ENCODE data around the gene MBP.

The MBP gene

DNA sequence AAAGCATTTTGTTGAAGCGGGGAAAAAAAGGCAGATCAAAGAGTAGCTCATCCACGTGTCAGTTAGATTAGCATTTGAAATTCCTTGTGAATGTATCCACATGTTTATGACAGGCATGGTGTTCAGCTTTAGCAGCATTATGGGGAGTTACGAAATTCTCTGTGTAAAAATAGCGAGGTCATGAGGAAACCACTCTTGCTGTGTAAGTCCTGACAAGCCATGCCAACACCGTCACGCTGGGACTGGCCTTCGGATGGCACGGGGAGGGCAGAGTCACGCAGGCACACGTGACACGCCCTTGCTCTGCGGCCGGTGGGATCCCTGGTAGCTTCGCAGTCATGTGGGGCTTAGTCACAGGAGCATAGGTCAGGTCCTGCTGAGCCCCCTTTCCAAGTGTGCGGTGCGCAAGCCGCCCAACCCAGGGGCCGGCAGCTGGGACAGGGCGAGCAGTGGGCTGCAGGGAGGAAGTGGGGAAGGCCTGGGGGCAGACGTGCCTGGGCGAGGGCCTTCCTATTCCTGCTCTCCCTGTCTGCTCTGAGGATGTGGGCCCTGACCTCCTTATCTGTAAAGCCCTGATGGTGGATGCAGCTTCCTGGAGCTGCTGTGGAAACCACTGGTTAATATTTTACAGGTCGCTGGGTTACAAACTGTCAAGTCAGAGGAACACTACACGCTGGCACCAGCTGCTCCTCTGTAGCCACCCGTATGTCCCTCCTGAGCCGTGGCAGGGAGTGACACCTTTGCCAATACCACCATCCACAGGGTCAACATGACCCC lies 18.0 kb downstream of the MBP start:
- peak in 1 of 2 experiments; percentile 21 for DNase-seq (ENCODE audit: low read depth in 1 of 2, low spot score in 1 of 2)

DNA sequence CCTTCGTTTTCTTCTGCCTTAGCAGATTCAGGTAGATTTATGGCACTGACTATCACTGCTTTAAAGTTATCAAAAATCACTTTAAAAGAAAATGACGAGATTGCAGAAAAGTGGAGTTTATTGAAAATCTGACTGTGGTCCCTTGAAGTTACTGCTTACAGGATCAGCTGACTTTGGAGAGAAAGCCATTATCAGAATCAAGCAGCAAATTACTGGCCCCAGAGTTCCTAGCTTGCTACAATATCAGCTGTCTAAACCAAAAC lies 18.5 kb downstream of the MBP start:
- in situ Hi-C loops (cut with HindIII; ENCODE audit: low pct_unique_long_range_greater_than_20kb, low sequenced_read_pairs), result no loop called here
- no peak for TF ChIP-seq JUND (IDR thresholded peaks at IDR 0.05; ENCODE audit: low read depth)
- no peak for DNase-seq (ENCODE audit: low read depth in 1 of 2, low spot score in 1 of 2)

More for the DNA sequence above, 18.0 kb downstream of the MBP start:
- in situ Hi-C loops (cut with HindIII; ENCODE audit: low pct_unique_long_range_greater_than_20kb, low sequenced_read_pairs), result no loop called here
- TF ChIP-seq JUND (IDR thresholded peaks at IDR 0.05; ENCODE audit: low read depth), result no peak

DNA sequence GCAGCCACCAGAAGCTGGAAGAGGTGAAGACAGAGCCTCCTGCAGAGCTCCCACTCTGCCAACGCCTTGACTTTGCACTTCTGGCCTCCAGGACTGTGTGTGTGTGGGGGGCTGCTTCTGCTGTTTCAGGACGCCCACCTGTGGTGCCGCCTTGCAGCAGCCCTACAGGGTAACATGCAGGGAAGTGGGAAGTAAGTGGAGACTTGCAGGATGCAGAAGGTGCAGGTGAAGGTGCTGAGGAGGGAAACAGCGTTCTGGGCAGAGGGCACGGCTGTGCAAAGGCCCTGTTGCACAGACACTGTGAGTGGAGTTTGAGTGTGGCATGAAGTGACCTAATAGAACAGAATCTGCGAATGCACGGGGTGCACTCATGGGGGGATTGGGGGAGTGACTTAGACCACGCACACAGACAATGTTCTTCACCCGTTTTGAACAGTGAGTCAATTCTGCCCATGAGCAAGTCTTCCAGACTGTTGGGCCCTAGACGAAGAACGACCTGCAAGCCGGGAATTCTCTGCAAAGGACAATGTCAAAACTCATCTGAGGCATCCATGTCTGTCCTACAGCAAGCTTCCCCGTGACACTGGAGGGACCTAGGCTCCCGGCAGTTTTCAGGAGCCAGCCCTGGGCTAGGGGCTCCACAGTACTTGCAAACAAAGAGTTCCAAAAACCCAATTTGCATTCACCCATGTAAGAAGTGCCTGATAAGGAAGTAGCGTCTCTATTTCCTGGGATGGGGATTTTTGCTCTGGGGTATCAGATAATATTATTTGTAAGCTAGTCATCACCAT lies 19.0 kb downstream of the MBP start:
- no peak for TF ChIP-seq JUND (IDR thresholded peaks at IDR 0.05; ENCODE audit: low read depth)
- in situ Hi-C loops (cut with HindIII; ENCODE audit: low pct_unique_long_range_greater_than_20kb, low sequenced_read_pairs), result no loop called here

DNA sequence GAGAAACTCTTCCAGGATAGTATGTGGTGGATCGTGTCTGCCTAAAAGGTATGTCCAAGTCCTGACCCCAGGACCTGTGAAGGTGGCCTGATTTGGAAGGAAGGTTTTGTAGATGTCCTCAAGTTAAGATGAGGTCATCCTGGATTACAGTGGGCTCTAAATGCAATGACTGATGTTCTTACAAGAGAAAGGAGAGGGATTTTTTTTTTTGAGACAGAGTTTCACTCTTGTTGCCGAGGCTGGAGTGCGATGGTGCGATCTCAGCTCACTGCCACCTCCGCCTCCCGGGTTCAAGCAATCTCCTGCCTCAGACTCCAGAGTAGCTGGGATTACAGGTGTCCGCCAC lies 19.9 kb downstream of the MBP start:
- in situ Hi-C loops (cut with HindIII; ENCODE audit: low pct_unique_long_range_greater_than_20kb, low sequenced_read_pairs), result no loop called here
- no peak for DNase-seq (ENCODE audit: low read depth in 1 of 2, low spot score in 1 of 2)
- no peak for TF ChIP-seq JUND (IDR thresholded peaks at IDR 0.05; ENCODE audit: low read depth)

More for the DNA sequence above, 19.0 kb downstream of the MBP start:
- no peak for DNase-seq (ENCODE audit: low read depth in 1 of 2, low spot score in 1 of 2)

DNA sequence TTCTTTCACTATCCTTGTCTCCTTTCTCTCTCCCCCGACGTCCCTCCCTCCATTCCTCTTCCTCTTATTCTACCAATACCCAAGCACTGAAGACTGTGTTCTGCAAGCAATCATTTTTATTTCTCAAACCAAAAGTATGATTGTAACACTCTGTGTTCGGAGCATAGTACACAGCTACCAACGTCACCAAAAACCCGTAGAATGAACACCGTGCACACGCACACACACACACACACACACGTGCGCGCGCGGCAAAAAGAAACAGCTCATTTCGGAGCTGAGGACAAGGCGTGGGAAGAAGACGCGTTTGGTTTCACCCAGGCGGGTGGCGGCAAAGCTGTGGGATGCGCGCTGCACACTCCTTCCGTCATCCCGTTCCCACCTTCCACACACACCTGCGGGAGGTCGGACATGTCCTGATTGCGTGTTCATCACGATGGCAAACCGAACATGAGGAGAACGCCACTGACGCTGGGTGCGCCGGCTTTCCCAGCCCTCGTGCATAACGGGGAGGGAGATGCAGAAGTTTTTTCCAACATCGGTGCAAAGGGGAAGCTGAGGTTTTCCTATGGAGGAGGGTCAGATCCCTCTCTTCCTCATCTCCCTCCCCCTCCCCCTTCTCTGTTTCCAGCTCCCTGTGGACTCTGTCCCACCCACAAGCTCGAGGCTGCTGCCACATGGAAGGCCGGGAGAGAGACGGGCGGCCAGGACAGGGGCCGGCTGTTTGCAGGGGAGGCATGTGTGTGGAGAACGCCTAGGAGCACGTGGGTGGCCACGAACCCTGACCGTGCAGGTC lies 20.4 kb downstream of the MBP start:
- in situ Hi-C loops (cut with HindIII; ENCODE audit: low pct_unique_long_range_greater_than_20kb, low sequenced_read_pairs), result no loop called here
- no peak for TF ChIP-seq JUND (IDR thresholded peaks at IDR 0.05; ENCODE audit: low read depth)
- DNase-seq (ENCODE audit: low read depth in 1 of 2, low spot score in 1 of 2), result no peak

DNA sequence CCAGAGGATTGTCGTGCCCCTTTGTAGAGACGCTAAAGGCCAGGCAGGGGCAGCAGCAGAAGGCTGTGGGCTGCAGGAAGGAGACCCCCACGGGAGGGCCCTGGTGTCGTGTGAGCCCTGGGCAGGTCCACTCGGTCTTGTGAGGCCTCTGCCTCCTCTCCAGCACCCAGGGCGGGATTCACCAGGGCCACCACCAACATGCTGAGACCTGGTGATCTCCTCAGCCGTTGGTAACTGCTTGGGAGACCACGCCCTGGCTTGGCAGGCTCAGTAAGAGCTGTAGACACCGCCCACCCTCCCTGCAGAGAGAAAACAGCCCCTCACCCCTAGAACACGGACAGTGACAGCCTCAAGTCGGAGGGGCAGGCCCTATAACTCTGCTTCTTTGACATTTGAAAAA lies 21.1 kb downstream of the MBP start:
- TF ChIP-seq JUND (IDR thresholded peaks at IDR 0.05; ENCODE audit: low read depth), result no peak
- no peak for DNase-seq (ENCODE audit: low read depth in 1 of 2, low spot score in 1 of 2)
- in situ Hi-C loops (cut with HindIII; ENCODE audit: low pct_unique_long_range_greater_than_20kb, low sequenced_read_pairs), result no loop called here

DNA sequence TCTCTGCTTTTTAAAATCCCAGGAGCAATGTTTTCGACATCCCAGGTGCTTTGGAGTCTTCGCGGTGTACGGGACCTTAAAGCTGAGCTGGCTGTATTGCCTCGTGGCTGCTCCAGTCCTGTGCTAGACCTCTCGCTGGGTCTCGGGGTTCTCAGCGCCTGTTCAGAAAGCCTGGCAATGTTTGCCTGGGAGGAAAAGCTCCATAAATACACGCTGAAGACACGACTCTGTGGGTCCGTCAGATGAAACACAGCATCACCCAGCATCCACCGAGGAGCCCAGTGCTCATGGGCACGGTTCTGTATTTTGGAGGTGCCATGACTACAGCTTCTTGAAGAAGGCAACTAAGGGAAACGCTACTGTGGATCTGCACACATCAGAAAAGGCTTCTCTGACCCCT lies 21.6 kb downstream of the MBP start:
- DNase-seq (ENCODE audit: low read depth in 1 of 2, low spot score in 1 of 2), result no peak
- in situ Hi-C loops (cut with HindIII; ENCODE audit: low pct_unique_long_range_greater_than_20kb, low sequenced_read_pairs), result no loop called here
- TF ChIP-seq JUND (IDR thresholded peaks at IDR 0.05; ENCODE audit: low read depth), result no peak

DNA sequence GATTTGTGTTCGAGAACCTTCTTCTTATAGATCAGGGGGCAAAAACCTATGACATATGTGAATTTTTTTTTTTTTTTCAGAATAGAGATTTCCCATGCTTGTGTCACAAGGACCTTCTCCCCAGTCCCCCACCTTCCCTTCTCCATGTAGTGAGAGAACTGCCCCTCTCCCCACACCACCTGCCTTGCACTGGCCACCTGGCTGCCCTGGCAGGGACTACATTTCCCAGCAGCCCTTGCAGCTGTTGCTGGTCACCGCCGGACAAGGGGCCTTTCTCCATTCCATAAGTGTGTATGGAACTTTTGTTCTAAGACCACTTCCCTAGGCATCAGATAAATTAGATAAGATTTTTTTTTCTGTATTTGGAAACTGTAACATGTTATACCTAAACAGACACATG lies 22.2 kb downstream of the MBP start:
- TF ChIP-seq JUND (IDR thresholded peaks at IDR 0.05; ENCODE audit: low read depth), result no peak
- in situ Hi-C loops (cut with HindIII; ENCODE audit: low pct_unique_long_range_greater_than_20kb, low sequenced_read_pairs), result no loop called here
- no peak for DNase-seq (ENCODE audit: low read depth in 1 of 2, low spot score in 1 of 2)

DNA sequence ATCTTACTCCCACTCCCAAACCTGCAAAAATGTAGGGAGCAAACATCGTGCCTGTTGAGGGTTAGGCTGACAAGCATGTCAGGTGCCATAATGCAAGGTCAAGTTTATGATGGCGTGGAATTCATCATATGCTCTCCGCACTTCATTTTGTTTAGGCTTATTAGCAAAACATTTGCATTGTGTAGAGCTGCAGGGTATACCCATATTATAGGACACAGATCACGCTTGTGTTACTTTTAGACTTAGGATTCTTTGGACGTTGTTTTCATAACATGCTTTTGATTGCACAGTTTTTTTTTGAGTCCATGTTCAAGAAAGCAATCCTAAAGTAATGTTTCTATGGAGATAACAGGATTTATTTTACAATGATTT lies 22.9 kb downstream of the MBP start:
- in situ Hi-C loops (cut with HindIII; ENCODE audit: low pct_unique_long_range_greater_than_20kb, low sequenced_read_pairs), result no loop called here
- no peak for DNase-seq (ENCODE audit: low read depth in 1 of 2, low spot score in 1 of 2)
- TF ChIP-seq JUND (IDR thresholded peaks at IDR 0.05; ENCODE audit: low read depth), result no peak

DNA sequence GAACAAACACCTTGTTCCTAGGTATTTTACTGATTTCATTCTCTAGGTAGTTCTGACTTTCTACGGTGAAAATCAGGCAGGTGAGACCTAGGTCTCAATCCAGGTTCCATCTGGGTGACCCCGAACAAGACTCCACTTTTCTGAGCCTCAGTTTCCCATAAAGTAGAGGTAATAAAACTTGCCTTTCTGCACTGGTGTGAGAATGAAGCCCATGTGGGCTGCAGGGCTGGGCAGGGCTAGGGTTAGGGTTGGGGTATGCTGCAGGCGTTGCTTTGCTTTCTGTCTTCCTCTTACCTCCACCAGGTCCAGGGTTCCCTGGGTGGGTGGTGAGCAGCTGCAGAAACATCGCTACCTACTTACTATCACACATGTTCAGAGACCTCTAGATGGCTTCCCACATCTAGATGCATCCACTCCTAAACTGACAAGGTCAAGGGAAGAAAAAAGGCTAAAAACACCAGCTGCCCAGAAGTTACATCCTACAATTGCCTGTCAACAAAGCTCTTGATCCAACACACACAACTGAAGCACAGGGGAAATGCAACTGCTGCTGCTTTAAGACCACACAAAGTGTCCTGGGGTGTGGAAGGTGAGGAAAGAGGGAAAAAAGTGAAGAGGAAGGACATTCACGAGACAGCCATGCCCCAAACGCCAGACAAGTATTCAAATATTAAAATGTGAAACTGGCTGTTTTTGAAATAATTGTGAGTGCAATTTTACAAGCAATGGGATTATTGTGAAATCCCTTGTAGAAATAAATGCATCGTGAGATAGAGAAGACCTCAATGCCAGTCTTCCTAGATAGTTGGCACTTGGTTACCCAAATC lies 23.5 kb downstream of the MBP start:
- DNase-seq (ENCODE audit: low read depth in 1 of 2, low spot score in 1 of 2), result no peak
- no peak for TF ChIP-seq JUND (IDR thresholded peaks at IDR 0.05; ENCODE audit: low read depth)
- in situ Hi-C loops (cut with HindIII; ENCODE audit: low pct_unique_long_range_greater_than_20kb, low sequenced_read_pairs), result no loop called here

DNA sequence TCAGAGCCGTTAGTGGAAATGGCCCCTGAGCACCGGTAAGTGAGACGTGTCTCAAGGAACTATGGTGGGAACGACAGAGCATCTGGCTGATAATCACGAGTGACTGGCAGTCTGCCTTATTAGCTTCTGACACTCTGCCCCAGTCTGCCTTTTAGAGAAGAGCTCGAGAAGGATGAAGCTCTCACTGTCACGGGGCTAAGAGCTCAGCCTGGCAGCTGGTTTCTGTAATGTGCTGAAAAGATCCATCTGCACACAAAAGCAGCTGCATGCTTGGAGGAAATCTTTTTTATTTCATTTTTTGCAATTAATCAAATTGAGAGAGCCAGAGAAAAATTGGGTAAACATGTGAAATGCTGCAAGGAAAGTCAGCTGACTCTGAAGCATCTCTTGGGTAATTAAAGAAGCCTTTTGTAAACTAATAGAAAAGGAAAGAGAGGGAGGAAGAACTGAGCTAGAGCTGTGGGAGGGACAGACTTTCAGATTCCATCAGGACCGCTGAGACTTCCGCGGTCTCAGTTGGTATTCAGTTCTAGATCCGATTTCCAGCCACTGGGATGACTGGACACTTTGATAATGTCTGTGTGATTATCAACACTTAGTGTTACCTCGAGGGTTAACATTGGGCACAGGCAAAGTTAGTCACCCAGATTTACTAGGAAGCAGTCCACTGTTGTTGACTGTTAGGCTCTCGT lies 24.4 kb downstream of the MBP start:
- no peak for DNase-seq (ENCODE audit: low read depth in 1 of 2, low spot score in 1 of 2)
- no peak for TF ChIP-seq JUND (IDR thresholded peaks at IDR 0.05; ENCODE audit: low read depth)

DNA sequence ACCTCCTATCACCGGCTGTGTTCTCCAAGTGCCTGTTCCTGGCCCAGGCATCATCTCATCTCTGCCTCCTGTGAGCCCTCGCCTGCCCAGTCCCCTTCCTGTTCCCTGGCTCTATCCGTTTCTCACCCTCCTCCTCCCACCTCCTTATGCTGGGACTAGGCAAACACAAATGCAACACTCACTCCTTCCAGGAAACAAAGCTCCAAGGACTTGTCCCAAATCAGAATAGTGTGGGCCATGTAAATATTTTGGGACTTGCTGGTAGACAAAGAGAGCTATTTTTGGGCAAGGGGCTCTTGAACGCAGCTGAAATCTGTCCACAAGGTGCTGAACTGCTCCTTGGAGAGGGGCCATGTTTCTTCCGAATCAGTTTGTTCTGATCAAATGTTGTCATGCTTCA lies 25.3 kb downstream of the MBP start:
- no peak for TF ChIP-seq JUND (IDR thresholded peaks at IDR 0.05; ENCODE audit: low read depth)
- no peak for DNase-seq (ENCODE audit: low read depth in 1 of 2, low spot score in 1 of 2)
- in situ Hi-C loops (cut with HindIII; ENCODE audit: low pct_unique_long_range_greater_than_20kb, low sequenced_read_pairs), result no loop called here

More for the DNA sequence above, 24.4 kb downstream of the MBP start:
- in situ Hi-C loops (cut with HindIII; ENCODE audit: low pct_unique_long_range_greater_than_20kb, low sequenced_read_pairs), result no loop called here
